GM18505 (cell line): ENCODE data around the gene ZC3H12A.
"Not testable (repeated sequence)": the region's sequence is repeated elsewhere in the genome, so short reads cannot be mapped to it uniquely, and the experiment has no call there.

Source experiments
- ATAC-seq: cut with Tn5 transposase; IDR thresholded peaks from one replicate; pipeline ENCODE4 v1.9.1; 2021; ENCODE audit not compliant: unreplicated experiment
- POLR2A ChIP-seq: IDR thresholded peaks from 4 replicates; pipeline ENCODE4 v1.6.1; 2011; ENCODE audit warnings: borderline replicate concordance; ENCODE audit not compliant: insufficient read depth, insufficient read length; ENCODE audit errors: extremely low read depth

Gene ZC3H12A

GRCh38 chr1:37514350-37515184 is 40.2 kb downstream of the ZC3H12A start, which contains the start of gene MEAF6:
Gene MEAF6 (minus strand): TSS chr1:37514766. CDS start chr1:37514746, 20 bp downstream.
- peak; percentile 86 for ATAC-seq
- peak; percentile 93 for TF ChIP-seq POLR2A

- no peak for ATAC-seq
- no peak for TF ChIP-seq POLR2A
Observed at GRCh38 chr1:37515185-37516034, 41.0 kb downstream of the ZC3H12A start.

GRCh38 chr1:37517569-37517968 is 43.2 kb downstream of the ZC3H12A start:
- no peak for TF ChIP-seq POLR2A
- ATAC-seq, result no peak

DNA sequence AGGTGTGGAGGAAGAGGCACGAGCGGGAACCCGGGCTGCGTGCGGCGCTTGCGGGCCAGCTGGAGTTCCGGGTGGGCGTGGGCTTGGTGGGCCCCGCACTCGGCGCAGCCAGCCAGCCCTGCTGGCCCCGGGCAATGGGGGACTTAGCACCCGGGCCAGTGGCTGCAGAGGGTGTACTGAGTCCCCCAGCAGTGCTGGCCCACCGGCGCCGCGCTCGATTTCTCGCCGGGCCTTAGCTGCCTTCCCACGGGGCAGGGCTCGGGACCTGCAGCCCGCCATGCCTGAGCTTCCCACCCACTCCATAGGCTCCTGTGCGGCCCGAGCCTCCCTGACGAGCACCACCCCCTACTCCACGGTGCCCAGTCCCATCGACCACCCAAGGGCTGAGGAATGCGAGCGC is 43.9 kb downstream of the ZC3H12A start:
- ATAC-seq, result not testable (repeated sequence)

DNA sequence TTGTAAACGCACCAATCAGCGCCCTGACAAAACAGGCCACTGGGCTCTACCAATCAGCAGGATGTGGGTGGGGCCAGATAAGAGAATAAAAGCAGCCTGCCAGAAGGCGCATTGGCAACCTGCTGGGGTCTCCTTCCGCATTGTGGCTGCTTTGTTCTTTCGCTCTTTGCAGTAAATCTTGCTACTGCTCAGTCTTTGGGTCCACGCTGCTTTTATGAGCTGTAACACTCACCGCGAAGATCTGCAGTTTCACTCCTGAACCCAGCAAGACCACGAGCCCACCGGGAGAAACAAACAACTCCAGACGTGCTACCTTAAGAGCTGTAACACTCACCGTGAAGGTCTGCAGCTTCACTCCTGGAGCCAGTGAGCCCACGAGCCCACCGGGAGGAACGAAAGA is 44.5 kb downstream of the ZC3H12A start:
- not testable (repeated sequence) for ATAC-seq

GRCh38 chr1:37519613-37520012 is 45.2 kb downstream of the ZC3H12A start:
- ATAC-seq, result no peak
- no peak for TF ChIP-seq POLR2A

- ATAC-seq, result not testable (repeated sequence)
Observed at GRCh38 chr1:37529888-37530287, 55.5 kb downstream of the ZC3H12A start.

- not testable (repeated sequence) for ATAC-seq
Observed at GRCh38 chr1:37532418-37533156, 58.2 kb downstream of the ZC3H12A start.

DNA sequence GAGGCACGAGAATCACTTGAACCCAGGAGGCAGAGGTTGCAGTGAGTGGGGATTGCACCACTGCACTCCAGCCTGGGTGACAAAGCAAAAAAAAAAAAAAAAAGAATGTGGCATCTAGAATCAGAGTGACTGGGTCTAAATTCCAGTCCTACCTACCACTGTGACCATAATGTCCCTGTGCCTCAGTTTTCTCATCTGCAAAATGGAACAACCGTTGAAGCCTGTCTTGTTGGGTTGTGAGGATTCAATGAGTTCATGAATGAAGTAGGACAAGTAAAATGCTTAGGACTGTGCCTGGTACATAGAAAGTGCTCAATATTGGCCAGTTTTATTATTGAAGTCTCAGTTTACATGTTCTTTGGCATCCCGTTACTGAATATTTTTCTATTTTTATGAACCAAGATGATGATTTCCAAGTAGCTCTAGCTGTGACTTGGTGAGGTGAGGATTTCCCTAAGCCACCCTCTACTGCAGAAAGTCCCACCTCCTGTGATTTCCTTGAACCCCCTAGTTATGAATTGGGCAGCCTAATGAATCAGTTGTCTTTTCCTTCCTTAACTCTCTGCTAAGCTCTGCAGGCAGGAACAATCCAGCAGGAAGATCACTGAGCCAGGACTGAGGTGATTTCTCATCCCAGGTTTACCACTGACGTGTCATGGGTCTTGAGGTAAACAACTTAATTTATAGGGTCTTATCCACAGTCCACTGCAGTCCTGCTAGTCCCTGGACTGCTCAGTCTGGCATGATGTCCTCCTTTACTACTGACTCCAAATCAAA is 59.1 kb downstream of the ZC3H12A start:
- no peak for TF ChIP-seq POLR2A
- ATAC-seq, result no peak
